HG02678 (cell line): ENCODE data around the gene PDE3B.
"Not testable (repeated sequence)": the region's sequence is repeated elsewhere in the genome, so short reads cannot be mapped to it uniquely, and the experiment has no call there.

Experiments
- ATAC-seq: cut with Tn5 transposase; IDR thresholded peaks from one replicate; pipeline ENCODE4 v1.9.1; 2021; ENCODE audit warnings: mild to moderate bottlenecking, moderate library complexity; ENCODE audit not compliant: unreplicated experiment

PDE3B gene

DNA sequence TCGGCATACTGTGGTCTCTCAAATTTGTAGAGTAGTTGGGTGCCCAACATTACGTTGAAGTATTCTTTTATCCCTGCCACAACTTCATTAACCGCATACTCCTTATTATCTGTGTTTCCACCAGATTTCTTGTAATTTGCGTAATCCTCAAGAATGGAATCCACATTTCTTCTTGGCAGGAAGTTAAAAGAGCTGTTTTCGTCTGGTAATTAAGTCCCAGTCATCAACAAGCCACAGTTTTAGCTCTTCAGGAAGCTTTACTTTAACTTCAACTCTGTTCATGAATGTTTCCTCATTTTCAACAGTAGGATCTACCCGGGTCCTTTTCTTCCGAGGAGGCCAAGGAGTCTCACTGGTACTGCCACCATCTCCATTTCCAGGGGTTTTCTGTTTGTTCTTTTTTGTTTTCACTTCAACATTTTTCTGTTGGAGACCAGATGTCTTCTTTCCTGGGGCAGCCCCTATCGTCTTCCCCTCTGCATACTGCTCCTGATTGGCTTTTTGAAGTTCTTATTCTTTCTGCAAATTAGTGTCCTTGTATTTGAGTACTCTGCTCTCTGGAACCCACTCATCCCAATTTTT lies 30.3 kb downstream of the PDE3B start:
- ATAC-seq = no peak

GRCh38 chr11:14676068-14676467 lies 32.5 kb downstream of the PDE3B start:
- ATAC-seq = no peak

- no peak for ATAC-seq
These were observed 33.5 kb downstream of the PDE3B start for GRCh38 chr11:14677146-14677545.

DNA sequence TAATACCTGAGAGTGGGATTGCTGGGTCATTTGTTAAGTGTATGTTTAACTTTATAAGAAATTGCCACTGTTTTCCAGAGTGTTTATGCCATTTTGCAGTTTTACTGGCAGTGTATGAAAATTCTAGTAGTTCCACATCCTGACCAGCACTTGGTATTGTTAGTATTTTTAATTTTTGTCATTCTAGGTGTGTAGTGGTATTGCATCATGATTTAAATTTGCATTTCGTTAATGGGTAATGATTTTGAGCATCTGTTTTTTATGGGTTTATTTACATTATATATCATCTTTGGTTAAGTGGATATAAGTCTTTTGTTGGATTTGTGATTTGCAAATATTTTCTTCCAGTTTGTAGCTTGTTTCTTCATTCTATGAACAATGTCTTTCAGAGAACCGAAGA lies 34.7 kb downstream of the PDE3B start:
- ATAC-seq = no peak

GRCh38 chr11:14679662-14680061 lies 36.1 kb downstream of the PDE3B start:
- no peak for ATAC-seq

GRCh38 chr11:14684234-14684915 lies 40.8 kb downstream of the PDE3B start:
- not testable (repeated sequence) for ATAC-seq

- no peak for ATAC-seq
These were observed 43.9 kb downstream of the PDE3B start for GRCh38 chr11:14687456-14687855.

DNA sequence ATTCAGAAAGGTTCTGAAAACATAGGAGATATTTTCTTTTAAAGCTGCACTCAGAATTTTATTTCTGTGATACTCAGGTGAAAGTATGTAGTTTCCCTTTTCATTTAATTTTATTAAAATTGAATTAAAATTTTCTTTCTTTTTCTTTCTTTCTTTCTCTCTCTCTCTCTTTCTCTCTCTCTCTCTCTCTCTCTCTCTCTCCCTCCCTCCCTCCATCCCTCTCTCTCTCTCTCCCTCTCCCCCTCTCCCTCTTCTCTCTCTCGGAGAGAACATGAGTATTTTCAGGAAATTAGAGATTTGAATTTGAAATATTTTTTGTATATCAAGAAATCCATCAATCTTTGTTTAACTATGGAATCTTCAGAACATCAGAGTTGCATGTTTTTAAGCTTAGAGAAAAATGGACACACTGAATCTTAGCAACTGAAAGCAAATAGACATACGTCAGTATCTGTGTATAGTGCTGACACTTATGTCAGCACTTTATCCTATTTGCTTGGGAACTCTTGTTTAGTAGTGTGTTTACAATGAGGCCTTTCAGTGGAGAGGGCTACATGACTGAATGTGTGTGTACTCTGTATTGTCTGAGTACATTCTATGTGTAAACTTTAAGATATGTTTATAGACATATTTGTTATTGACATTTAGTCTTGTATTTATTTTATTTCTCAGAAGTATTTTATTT lies 44.5 kb downstream of the PDE3B start:
- no peak for ATAC-seq

DNA sequence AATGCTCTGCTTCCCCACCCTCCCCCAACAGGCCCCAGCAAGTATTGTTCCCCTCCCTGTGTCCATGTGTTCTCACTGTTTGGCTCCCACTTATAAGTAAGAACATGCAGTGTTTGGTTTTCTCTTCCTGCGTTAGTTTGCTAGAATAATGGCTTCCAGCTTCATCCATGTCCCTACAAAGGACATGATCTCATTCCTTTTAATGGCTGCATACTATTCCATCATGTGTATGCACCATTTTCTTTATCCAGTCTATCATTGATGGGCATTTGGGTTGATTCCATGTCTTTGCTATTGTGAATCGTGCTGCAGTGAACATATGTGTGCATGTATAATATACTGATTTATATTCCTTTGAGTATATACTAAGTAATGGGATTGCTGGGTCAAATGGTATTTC lies 52.1 kb downstream of the PDE3B start:
- not testable (repeated sequence) for ATAC-seq

- ATAC-seq = no peak
These were observed 55.2 kb downstream of the PDE3B start for GRCh38 chr11:14698771-14699170.

DNA sequence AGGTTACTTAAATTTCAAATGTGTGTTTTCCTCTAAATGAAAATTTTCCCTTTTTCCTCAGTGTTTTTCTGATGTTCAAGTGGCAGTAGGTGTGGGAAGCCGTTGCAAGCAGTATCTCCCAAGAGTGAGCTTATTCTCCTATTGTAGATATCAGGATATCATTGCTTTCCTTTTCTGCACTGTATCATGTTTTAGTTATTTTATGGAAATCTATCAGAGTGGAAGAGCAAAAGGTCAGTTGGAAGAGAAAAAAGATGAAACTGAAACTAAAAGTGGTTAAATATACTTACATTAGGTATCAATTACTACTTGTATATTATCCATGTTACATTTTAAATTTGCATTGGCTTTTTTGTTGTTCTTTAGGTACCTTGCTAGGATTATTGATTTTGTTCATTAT lies 57.0 kb downstream of the PDE3B start:
- no peak for ATAC-seq

DNA sequence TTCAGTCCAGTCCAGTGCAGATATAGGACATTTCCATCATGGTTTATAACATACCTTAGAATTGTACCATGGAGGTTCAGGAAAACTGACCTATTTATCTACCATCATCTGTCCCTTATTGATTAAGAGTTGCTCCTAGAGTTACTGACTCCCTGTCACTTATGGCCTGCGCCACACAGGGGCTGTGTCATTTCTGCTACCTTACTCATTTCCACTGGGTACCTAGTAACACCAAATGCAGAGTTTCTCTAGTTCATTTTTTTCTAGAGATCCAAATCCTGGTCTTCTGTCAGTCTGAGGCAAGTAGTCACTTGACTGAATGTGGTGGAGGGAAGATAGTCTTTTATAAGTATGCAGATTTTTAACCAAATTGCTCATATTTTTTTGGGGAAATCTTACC lies 59.2 kb downstream of the PDE3B start:
- ATAC-seq = no peak

DNA sequence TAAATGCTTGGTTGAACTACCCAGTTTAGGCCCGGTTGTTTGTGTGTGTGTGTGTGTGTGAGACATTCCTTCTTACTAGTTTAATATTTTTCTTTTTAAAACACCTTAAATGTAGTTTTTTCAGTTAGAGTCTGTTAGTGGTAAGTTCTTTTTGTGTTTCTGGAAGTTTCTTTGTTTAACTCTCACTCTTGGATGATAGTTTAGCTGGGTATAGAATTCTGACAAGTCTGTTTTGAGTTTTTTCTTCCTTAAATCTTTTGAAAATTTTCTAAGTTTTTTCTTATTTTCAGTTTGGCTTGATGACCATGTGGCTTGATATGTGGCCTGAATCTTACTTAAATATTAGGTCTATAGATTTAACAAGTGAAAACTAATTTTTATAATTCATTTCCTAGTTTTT lies 60.1 kb downstream of the PDE3B start:
- ATAC-seq = no peak

DNA sequence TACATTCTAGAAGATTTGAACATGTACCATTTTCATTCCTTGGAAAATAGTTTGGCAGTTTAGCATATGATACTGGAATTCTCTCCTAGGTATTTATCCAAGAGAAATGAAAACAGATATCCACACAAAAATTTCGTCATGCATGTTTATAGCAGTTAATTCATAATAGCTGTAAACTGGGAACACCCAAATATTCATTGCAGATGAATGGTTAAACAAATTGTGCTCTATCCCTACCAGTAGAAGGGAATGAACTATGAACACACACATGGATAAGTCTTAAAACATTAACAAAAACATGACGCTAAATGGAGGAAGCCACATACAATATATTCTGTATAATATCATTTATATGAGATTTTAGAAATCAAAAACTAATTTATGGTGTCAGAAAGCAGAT lies 61.5 kb downstream of the PDE3B start:
- no peak for ATAC-seq

GRCh38 chr11:14713496-14714244 lies 70.1 kb downstream of the PDE3B start:
- ATAC-seq = no peak

DNA sequence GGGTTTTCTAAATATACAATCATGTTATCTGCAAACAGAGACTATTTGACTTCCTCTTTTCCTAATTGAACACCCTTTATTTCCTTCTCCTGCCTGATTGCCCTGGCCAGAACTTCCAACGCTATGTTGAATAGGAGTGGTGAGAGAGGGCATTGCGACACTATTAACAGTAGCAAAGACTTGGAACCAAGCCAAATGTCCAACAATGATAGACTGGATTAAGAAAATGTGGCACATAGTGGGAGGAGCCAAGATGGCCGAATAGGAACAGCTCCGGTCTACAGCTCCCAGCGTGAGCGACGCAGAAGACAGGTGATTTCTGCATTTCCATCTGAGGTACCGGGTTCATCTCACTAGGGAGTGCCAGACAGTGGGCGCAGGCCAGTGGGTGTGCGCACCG lies 72.1 kb downstream of the PDE3B start:
- ATAC-seq = not testable (repeated sequence)

DNA sequence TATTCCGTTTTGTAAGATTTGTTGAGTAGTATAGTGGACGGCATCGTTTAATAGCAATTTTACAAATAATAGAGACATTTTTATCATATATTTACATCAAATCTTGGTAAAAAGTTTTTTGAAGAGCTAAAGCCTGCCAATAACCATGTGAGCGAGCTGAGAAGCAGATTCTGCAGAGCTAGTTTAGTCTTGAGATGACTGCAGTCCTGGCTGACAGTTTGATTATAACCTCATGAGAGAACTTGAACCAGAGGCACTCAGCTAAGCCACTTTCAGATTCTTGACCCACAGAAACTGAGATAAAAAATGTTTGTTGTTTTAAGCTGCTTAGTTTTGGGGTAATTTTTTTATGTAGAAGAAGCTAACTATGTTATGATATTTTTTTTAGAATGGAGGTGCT lies 78.9 kb downstream of the PDE3B start:
- ATAC-seq = no peak

GRCh38 chr11:14725150-14725549 lies 81.5 kb downstream of the PDE3B start:
- no peak for ATAC-seq

GRCh38 chr11:14727215-14727614 lies 83.6 kb downstream of the PDE3B start:
- ATAC-seq = no peak

- ATAC-seq = no peak
These were observed 84.1 kb downstream of the PDE3B start for GRCh38 chr11:14727746-14728145.

DNA sequence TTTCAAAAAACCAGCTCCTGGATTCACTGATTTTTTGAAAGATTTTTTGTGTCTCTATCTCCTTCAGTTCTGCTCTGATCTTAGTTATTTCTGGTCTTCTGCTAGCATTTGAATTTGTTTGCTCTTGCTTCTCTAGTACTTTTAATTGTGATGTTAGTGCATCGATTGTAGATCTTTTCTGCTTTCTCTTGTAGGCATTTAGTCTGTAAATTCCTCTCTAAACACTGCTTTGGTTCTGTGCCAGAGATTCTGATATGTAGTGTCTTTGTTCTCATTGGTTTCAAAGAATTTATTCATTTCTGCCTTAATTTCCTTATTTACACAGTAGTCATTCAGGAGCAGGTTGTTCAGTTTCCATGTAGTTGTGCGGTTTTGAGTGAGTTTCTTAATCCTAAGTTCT lies 96.9 kb downstream of the PDE3B start:
- not testable (repeated sequence) for ATAC-seq

- ATAC-seq = no peak
These were observed 97.6 kb downstream of the PDE3B start for GRCh38 chr11:14741195-14741594.
